HG03064 (cell line): Measurements from ENCODE around the gene RPL7A.
"Not testable (repeated sequence)": the region's sequence is repeated elsewhere in the genome, so short reads cannot be mapped to it uniquely, and the experiment has no call there.

Source experiments
- ATAC-seq: cut with Tn5 transposase; IDR thresholded peaks from one replicate; pipeline ENCODE4 v1.9.1; 2021; ENCODE audit warnings: low read depth; ENCODE audit not compliant: unreplicated experiment

RPL7A gene

GRCh38 chr9:133327021-133327420 lies 21.0 kb upstream of the RPL7A start:
- not testable (repeated sequence) for ATAC-seq

GRCh38 chr9:133327834-133328484 lies 20.1 kb upstream of the RPL7A start:
- ATAC-seq = no peak

GRCh38 chr9:133329306-133330156 lies 18.5 kb upstream of the RPL7A start:
- ATAC-seq = not testable (repeated sequence)

GRCh38 chr9:133331221-133331620 lies 16.8 kb upstream of the RPL7A start:
- no peak for ATAC-seq

GRCh38 chr9:133331641-133332380 lies 16.2 kb upstream of the RPL7A start:
- no peak for ATAC-seq

GRCh38 chr9:133332381-133332730 lies 15.7 kb upstream of the RPL7A start:
- ATAC-seq = no peak

- ATAC-seq = no peak
Measured at GRCh38 chr9:133333011-133333410, 15.0 kb upstream of the RPL7A start.

- no peak for ATAC-seq
Measured at GRCh38 chr9:133333566-133333965, 14.5 kb upstream of the RPL7A start.

GRCh38 chr9:133334161-133334560 lies 13.9 kb upstream of the RPL7A start:
- ATAC-seq = no peak

GRCh38 chr9:133334888-133335287 lies 13.1 kb upstream of the RPL7A start:
- ATAC-seq = not testable (repeated sequence)

GRCh38 chr9:133335924-133336811 lies 11.8 kb upstream of the RPL7A start, which contains the start of gene SURF6:
TSS of gene SURF6 (minus strand) at chr9:133336188. CDS start at chr9:133336132, 56 bp downstream.
- ATAC-seq = peak; percentile 75

- ATAC-seq = no peak
Measured at GRCh38 chr9:133339641-133340040, 8.4 kb upstream of the RPL7A start.

GRCh38 chr9:133340256-133340655 lies 7.8 kb upstream of the RPL7A start:
- no peak for ATAC-seq

GRCh38 chr9:133340916-133341315 lies 7.1 kb upstream of the RPL7A start:
- ATAC-seq = no peak

- no peak for ATAC-seq
Measured at GRCh38 chr9:133341369-133342068, 6.5 kb upstream of the RPL7A start.

GRCh38 chr9:133342069-133342406 lies 6.0 kb upstream of the RPL7A start:
- no peak for ATAC-seq

- no peak for ATAC-seq
Measured at GRCh38 chr9:133342570-133342969, 5.4 kb upstream of the RPL7A start.

- no peak for ATAC-seq
Measured at GRCh38 chr9:133344071-133344470, 3.9 kb upstream of the RPL7A start.

GRCh38 chr9:133344979-133345378 lies 3.0 kb upstream of the RPL7A start:
- ATAC-seq = no peak

GRCh38 chr9:133345596-133345995 lies 2.4 kb upstream of the RPL7A start:
- ATAC-seq = no peak
